ENCODE measurements around the gene CYB5B.

The CYB5B gene

GRCh38 chr16:69424053-69424934 lies at the start of gene CYB5B:
Gene CYB5B (plus strand): TSS chr16:69424619. CDS start chr16:69424684, 65 bp downstream.
- peak; percentile 93 for DNase-seq

- no peak for DNase-seq
Measured at GRCh38 chr16:69376393-69377059, 47.9 kb upstream of the CYB5B start.

GRCh38 chr16:69378036-69378435 lies 46.4 kb upstream of the CYB5B start:
- DNase-seq, result no peak

GRCh38 chr16:69378760-69379159 lies 45.7 kb upstream of the CYB5B start:
- DNase-seq, result no peak

- DNase-seq, result no peak
Measured at GRCh38 chr16:69381231-69381630, 43.2 kb upstream of the CYB5B start.

- no peak for DNase-seq
Measured at GRCh38 chr16:69382421-69382820, 42.0 kb upstream of the CYB5B start.

GRCh38 chr16:69384974-69385373 lies 39.4 kb upstream of the CYB5B start:
- DNase-seq, result no peak

- DNase-seq, result no peak
Measured at GRCh38 chr16:69386596-69386995, 37.8 kb upstream of the CYB5B start.

GRCh38 chr16:69393898-69394849 lies 30.2 kb upstream of the CYB5B start:
- DNase-seq, result no peak

- DNase-seq, result no peak
Measured at GRCh38 chr16:69395859-69396186, 28.6 kb upstream of the CYB5B start.

GRCh38 chr16:69396187-69397061 lies 28.0 kb upstream of the CYB5B start:
- DNase-seq, result peak; percentile 56

GRCh38 chr16:69397821-69398521 lies 26.4 kb upstream of the CYB5B start:
- DNase-seq, result no peak

GRCh38 chr16:69399361-69399760 lies 25.1 kb upstream of the CYB5B start:
- DNase-seq, result no peak

GRCh38 chr16:69402439-69402838 lies 22.0 kb upstream of the CYB5B start:
- DNase-seq, result no peak

- no peak for DNase-seq
Measured at GRCh38 chr16:69404275-69404805, 20.1 kb upstream of the CYB5B start.

GRCh38 chr16:69405326-69405725 lies 19.1 kb upstream of the CYB5B start:
- no peak for DNase-seq

GRCh38 chr16:69405757-69406156 lies 18.7 kb upstream of the CYB5B start:
- no peak for DNase-seq

GRCh38 chr16:69406780-69407331 lies 17.6 kb upstream of the CYB5B start:
- DNase-seq, result no peak

- DNase-seq, result no peak
Measured at GRCh38 chr16:69407702-69408323, 16.6 kb upstream of the CYB5B start.

- no peak for DNase-seq
Measured at GRCh38 chr16:69408475-69408874, 15.9 kb upstream of the CYB5B start.

Data from stimulated activated CD4-positive, alpha-beta T cell treated with anti-CD3 and anti-CD28 coated beads, Interleukin-4, amount 100 ng/mL, for 1 hour (primary cell).